Prostate gland (tissue), 2 donors: ENCODE data around the gene GABRD.

Experiments
- POLR2A ChIP-seq: fragments of 450-650 bp; IDR thresholded peaks from one replicate; pipeline ENCODE4 v1.6.1; 2016; ENCODE audit warnings: antibody characterized with exemption, mild to moderate bottlenecking
- TF ChIP-seq, protein P1 (sequence below), 4 experiments: fragments of 200-600 bp in 2 of 4; fragments of 450-650 bp in 2 of 4; sonication (generic) in 2 of 4; IDR thresholded peaks; 1 replicate in 3 of 4; 2 replicates in 1 of 4; pipeline ENCODE4 v1.5.1; 2016 to 2019; ENCODE audit warnings: antibody characterized with exemption in 4 of 4, mild to moderate bottlenecking in 2 of 4, moderate library complexity in 2 of 4

DNA sequence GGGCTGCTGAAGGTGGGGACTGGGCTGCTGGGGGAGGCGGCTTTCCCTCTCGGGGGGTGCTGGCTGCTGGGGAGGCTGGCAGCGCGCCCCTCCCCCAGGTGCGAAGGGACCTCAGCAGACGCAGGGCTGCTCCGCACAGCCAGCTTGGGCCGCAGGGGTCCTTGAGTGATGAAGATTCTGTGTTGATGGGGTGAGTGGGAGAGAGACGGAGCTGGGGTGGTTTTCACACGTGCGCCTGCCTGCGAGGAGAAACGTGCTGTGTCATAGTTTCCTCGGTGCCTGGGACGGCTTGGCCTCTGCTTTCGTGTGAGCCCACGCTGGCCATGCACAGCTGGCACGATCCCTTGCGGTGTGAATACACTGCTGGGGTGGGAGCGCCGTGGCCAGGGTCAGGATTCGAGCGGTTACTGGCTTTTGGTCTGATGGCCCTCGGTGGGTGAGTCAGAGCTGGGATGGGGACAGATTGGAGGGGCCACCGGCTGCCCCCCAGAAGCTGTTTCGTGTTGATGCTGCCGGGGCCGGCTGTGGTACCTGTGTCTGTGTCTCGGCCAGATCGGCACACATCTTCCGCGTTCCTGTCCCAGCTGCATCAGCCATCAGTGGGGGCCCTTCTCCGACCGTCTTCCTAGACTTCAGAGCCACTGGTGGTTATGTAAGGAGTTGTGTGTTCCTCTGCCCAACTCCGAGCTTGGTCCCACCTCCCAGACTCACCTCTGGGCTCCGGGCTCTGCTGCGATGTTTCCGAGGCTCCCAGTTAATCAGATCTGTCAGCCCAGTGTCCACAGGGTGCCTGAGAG, 56.0 kb downstream of the GABRD start:
- TF ChIP-seq, protein P1, sequence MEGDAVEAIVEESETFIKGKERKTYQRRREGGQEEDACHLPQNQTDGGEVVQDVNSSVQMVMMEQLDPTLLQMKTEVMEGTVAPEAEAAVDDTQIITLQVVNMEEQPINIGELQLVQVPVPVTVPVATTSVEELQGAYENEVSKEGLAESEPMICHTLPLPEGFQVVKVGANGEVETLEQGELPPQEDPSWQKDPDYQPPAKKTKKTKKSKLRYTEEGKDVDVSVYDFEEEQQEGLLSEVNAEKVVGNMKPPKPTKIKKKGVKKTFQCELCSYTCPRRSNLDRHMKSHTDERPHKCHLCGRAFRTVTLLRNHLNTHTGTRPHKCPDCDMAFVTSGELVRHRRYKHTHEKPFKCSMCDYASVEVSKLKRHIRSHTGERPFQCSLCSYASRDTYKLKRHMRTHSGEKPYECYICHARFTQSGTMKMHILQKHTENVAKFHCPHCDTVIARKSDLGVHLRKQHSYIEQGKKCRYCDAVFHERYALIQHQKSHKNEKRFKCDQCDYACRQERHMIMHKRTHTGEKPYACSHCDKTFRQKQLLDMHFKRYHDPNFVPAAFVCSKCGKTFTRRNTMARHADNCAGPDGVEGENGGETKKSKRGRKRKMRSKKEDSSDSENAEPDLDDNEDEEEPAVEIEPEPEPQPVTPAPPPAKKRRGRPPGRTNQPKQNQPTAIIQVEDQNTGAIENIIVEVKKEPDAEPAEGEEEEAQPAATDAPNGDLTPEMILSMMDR (IDR thresholded peaks at IDR 0.05), result no peak
- TF ChIP-seq POLR2A, result no peak
